Measurements from ENCODE around the gene MAMSTR.

GRCh38 chr19:48750771-48751504 is 31.4 kb upstream of the MAMSTR start:
- TF ChIP-seq, protein P1, sequence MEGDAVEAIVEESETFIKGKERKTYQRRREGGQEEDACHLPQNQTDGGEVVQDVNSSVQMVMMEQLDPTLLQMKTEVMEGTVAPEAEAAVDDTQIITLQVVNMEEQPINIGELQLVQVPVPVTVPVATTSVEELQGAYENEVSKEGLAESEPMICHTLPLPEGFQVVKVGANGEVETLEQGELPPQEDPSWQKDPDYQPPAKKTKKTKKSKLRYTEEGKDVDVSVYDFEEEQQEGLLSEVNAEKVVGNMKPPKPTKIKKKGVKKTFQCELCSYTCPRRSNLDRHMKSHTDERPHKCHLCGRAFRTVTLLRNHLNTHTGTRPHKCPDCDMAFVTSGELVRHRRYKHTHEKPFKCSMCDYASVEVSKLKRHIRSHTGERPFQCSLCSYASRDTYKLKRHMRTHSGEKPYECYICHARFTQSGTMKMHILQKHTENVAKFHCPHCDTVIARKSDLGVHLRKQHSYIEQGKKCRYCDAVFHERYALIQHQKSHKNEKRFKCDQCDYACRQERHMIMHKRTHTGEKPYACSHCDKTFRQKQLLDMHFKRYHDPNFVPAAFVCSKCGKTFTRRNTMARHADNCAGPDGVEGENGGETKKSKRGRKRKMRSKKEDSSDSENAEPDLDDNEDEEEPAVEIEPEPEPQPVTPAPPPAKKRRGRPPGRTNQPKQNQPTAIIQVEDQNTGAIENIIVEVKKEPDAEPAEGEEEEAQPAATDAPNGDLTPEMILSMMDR (IDR thresholded peaks at IDR 0.05): no peak
- no peak for TF ChIP-seq ZFX (IDR thresholded peaks at IDR 0.05; ENCODE audit: borderline replicate concordance)
